IMR-90 (cell line): ENCODE results near the gene TRAF3. TPM values are rescaled to one million over a fixed set of nuclear protein-coding genes. Genes with fewer than 3 reads are reported as not detected.

Experiments
- ATAC-seq: fragments of 200-7000 bp; cut with Tn5 transposase; 2 replicates; pipeline ENCODE4 v1.9.1; 2020; ENCODE audit warnings: low read depth, mild to moderate bottlenecking, moderate library complexity
- BruUV-seq: library from RNA; stranded (reverse); fragments of 400-500 nt; replicated peaks from 2 replicates; lab custom pipeline; 2021; lab: Mats Ljungman, UMichigan
- CTCF ChIA-PET: fragments of 300-600 bp; formaldehyde crosslinking; extraction: SDS; loops from one replicate; lab custom pipeline; 2021; ENCODE audit warnings: antibody characterized with exemption; lab: Yijun Ruan, JAX
- POLR2A ChIA-PET: fragments of 300-600 bp; sonication (Branson Sonifier 250); formaldehyde crosslinking; loops from one replicate; lab custom pipeline; 2022; ENCODE audit warnings: antibody characterized with exemption; ENCODE audit not compliant: unreplicated experiment; lab: Charles Lee
- DNase-seq: peaks from one replicate; pipeline ENCODE4 v3.0.0; 2013
- H2AFZ ChIP-seq: replicated peaks from 2 replicates; pipeline ENCODE3; 2013; ENCODE audit warnings: low read length, mild to moderate bottlenecking; ENCODE audit not compliant: poor library complexity
- H2AK5ac ChIP-seq: 2 replicates; pipeline ENCODE4 v1.6.1; 2013; ENCODE audit warnings: low read depth, low read length, inconsistent platforms
- H2AK9ac ChIP-seq: replicated peaks from 2 replicates; pipeline ENCODE3; 2013; ENCODE audit warnings: mild to moderate bottlenecking, low read depth, low read length, moderate library complexity; ENCODE audit not compliant: poor library complexity
- H2BK120ac ChIP-seq: 2 replicates; pipeline ENCODE4 v1.6.1; 2013; ENCODE audit warnings: low read depth, low read length, inconsistent platforms
- H2BK15ac ChIP-seq: 3 replicates; pipeline ENCODE4 v1.6.1; 2013; ENCODE audit warnings: low read depth, low read length, inconsistent platforms
- H2BK20ac ChIP-seq: 2 replicates; pipeline ENCODE4 v1.6.1; 2013; ENCODE audit warnings: low read depth, mild to moderate bottlenecking, inconsistent platforms, low read length, moderate library complexity
- H2BK5ac ChIP-seq: 2 replicates; pipeline ENCODE4 v1.6.1; 2013; ENCODE audit warnings: mild to moderate bottlenecking, low read depth, low read length, inconsistent platforms; ENCODE audit not compliant: poor library complexity, severe bottlenecking
- H3K14ac ChIP-seq: replicated peaks from 2 replicates; pipeline ENCODE4 v1.6.1; 2013; ENCODE audit warnings: low read depth, low read length, inconsistent platforms
- H3K18ac ChIP-seq: 2 replicates; pipeline ENCODE4 v1.6.1; 2013; ENCODE audit warnings: low read depth, low read length, control low read depth
- H3K23ac ChIP-seq: 2 replicates; pipeline ENCODE4 v1.6.1; 2013; ENCODE audit warnings: low read depth, low read length, inconsistent platforms
- H3K27ac ChIP-seq: 2 replicates; pipeline ENCODE4 v1.5.1; 2013; ENCODE audit warnings: mild to moderate bottlenecking, control low read depth, low read length; ENCODE audit not compliant: insufficient read depth
- H3K27me3 ChIP-seq: 2 replicates; pipeline ENCODE4 v1.6.1; 2013; ENCODE audit warnings: low read length; ENCODE audit not compliant: control insufficient read depth, insufficient read depth
- H3K36me3 ChIP-seq: 2 replicates; pipeline ENCODE4 v1.6.1; 2013; ENCODE audit warnings: low read length, mixed read lengths; ENCODE audit not compliant: control insufficient read depth, insufficient read depth
- H3K4ac ChIP-seq: 2 replicates; pipeline ENCODE4 v1.6.1; 2013; ENCODE audit warnings: low read depth, low read length, inconsistent platforms
- H3K4me1 ChIP-seq: 2 replicates; pipeline ENCODE4 v1.6.1; 2013; ENCODE audit warnings: low read length, mixed read lengths; ENCODE audit not compliant: control insufficient read depth, insufficient read depth
- H3K4me2 ChIP-seq: 2 replicates; pipeline ENCODE4 v1.6.1; 2013; ENCODE audit warnings: low read depth, mild to moderate bottlenecking, control low read depth, low read length, moderate library complexity
- H3K4me3 ChIP-seq: 2 replicates; pipeline ENCODE4 v1.5.1; 2013; ENCODE audit warnings: low read depth, mild to moderate bottlenecking, control low read depth, low read length, moderate library complexity; ENCODE audit not compliant: insufficient read depth
- H3K56ac ChIP-seq: 2 replicates; pipeline ENCODE4 v1.6.1; 2013; ENCODE audit warnings: low read length, inconsistent platforms; ENCODE audit not compliant: insufficient read depth; ENCODE audit errors: extremely low read depth
- H3K79me1 ChIP-seq, 2 experiments: 2 replicates each; pipeline ENCODE4 v1.6.1; 2013; ENCODE audit warnings: low read length in 2 of 2, inconsistent platforms in 1 of 2, low read depth in 1 of 2
- H3K9ac ChIP-seq: 2 replicates; pipeline ENCODE4 v1.6.1; 2013; ENCODE audit warnings: low read depth, low read length, control low read depth
- H3K9me1 ChIP-seq: 2 replicates; pipeline ENCODE4 v1.6.1; 2013; ENCODE audit warnings: low read length, inconsistent platforms; ENCODE audit not compliant: insufficient read depth
- H3K9me3 ChIP-seq: 2 replicates; pipeline ENCODE4 v1.6.1; 2013; ENCODE audit warnings: low read length; ENCODE audit not compliant: control insufficient read depth, insufficient read depth
- H4K20me1 ChIP-seq: 2 replicates; pipeline ENCODE4 v1.6.1; 2013; ENCODE audit warnings: low read length, inconsistent platforms; ENCODE audit not compliant: insufficient read depth
- H4K5ac ChIP-seq: 2 replicates; pipeline ENCODE4 v1.6.1; 2013; ENCODE audit warnings: mild to moderate bottlenecking, low read depth, low read length, control low read depth
- H4K8ac ChIP-seq, 2 experiments: 2 replicates each; pipeline ENCODE4 v1.6.1; 2013; ENCODE audit warnings: low read depth in 2 of 2, low read length in 2 of 2, control low read depth in 1 of 2, inconsistent platforms in 1 of 2
- H4K91ac ChIP-seq: 2 replicates; pipeline ENCODE4 v1.6.1; 2013; ENCODE audit warnings: low read depth, low read length, inconsistent platforms; ENCODE audit not compliant: insufficient read depth
- BHLHE40 ChIP-seq: fragments of 150-350 bp; IDR thresholded peaks from 2 replicates; pipeline ENCODE4 v1.6.1; 2016; ENCODE audit warnings: mild to moderate bottlenecking, low read depth, low read length
- MAFK ChIP-seq: IDR thresholded peaks from 2 replicates; pipeline ENCODE4 v1.6.1; 2012; ENCODE audit warnings: low read depth, low read length, improper control_type of control experiment
- POLR2A ChIP-seq: IDR thresholded peaks from 2 replicates; pipeline ENCODE4 v1.6.1; 2012; ENCODE audit warnings: mild to moderate bottlenecking, low read depth, low read length
- WGBS, 2 experiments: methylation state at CpG; one replicate each; pipeline versions ENCODE4 v1.1.5 to v1.1.7; 2013; ENCODE audit warnings: missing lambda C conversion rate in 2 of 2; ENCODE audit not compliant: insufficient read length in 1 of 2; ENCODE audit errors: extremely low coverage in 2 of 2; 5-methylcytosine and 5-hydroxymethylcytosine counted together
- dilution Hi-C: fragments of 300-500 bp; cut with HindIII; formaldehyde crosslinking; loops from one replicate; pipeline ENCODE4 v1.14.3; 2018; ENCODE audit warnings: low sequenced_read_pairs; ENCODE audit not compliant: unreplicated experiment
- in situ Hi-C: fragments of 300-500 bp; cut with MboI; formaldehyde crosslinking; loops from 3 replicates; pipeline ENCODE4 v1.14.3; 2019; ENCODE audit warnings: low sequenced_read_pairs, inconsistent platforms, mixed read lengths
- intact Hi-C: fragments of 100-400 bp; cut with micrococcal nuclease; formaldehyde crosslinking; loops from 2 replicates; pipeline ENCODE4 v1.10.0; 2022
- polyA plus RNA-seq, 3 experiments: library from polyadenylated mRNA; depleted of rRNA; stranded (reverse); fragments of >200 nt; gene quantifications; 2 replicates each; pipeline ENCODE4 v1.2.3, GENCODE V29; 2012; ENCODE audit warnings: low replicate concordance in 1 of 3
- total RNA-seq: library from RNA; depleted of rRNA; stranded (reverse); fragments of >200 nt; gene quantifications from 2 replicates; pipeline ENCODE4 v1.2.3, GENCODE V29; 2012

Gene TRAF3
- total and polyA plus RNA-seq, 2 of the 4 experiments (the other 2 are of a cell fraction) = 21.2 to 25.3 TPM

GRCh38 chr14:102775855-102776760 is 1.1 kb upstream of the TRAF3 start:
- Histone ChIP-seq H2BK5ac (peak overlapping the region; percentile 83), H3K9me3 (no peaks in the 10 kb centered on the region), H2AFZ (peak overlapping the region; percentile 91), H3K4me3 (no peak overlapping the region), H4K8ac (peak overlapping the region; percentile 78 to 95), H4K5ac (peak overlapping the region; percentile 84), H3K4me2 (no peak overlapping the region), H3K4me1 (peaks cover 14% of the 10 kb centered on the region), H3K36me3 (no peaks in the 10 kb centered on the region), H4K91ac (peak overlapping the region; percentile 80), H2AK5ac (peak overlapping the region; percentile 100), H3K18ac (peak overlapping the region; percentile 47; the same call in 1 of the 2 replicates), H3K4ac (peak overlapping the region; percentile 83), H2AK9ac (peak overlapping the region; percentile 92), H3K79me1 (peaks cover 24 to 34% of the 10 kb centered on the region in 2 experiments), H2BK120ac (peak overlapping the region; percentile 78), H4K20me1 (peaks cover 29% of the 10 kb centered on the region), H3K23ac (peak overlapping the region; percentile 29; the same call in 1 of the 2 replicates), H3K56ac (no peak overlapping the region), H3K27ac (peak overlapping the region; percentile 58), H3K9me1 (peaks cover 22% of the 10 kb centered on the region), H2BK15ac (peak overlapping the region; percentile 48; the same call in 2 of the 3 replicates), H3K27me3 (no peaks in the 10 kb centered on the region), H3K9ac (no peak overlapping the region), H2BK20ac (peak overlapping the region; percentile 27), H3K14ac (peak overlapping the region; percentile 82; the same call in 1 of the 2 replicates)
- intact Hi-C loops = loop anchor here (1.0 to 10.0 kb wide), 3 partner anchors 117 to 181 kb away; partner anchors contain the start of gene RCOR1
- in situ Hi-C loops = loop anchor here (10.0 kb wide), 1 partner anchor 139 kb away; no protein-coding TSS in a partner anchor
- ATAC-seq = peak; percentile 18; the same call in 1 of the 2 replicates
- peak; percentile 51; the same call in 1 of the 2 replicates for TF ChIP-seq POLR2A
- TF ChIP-seq MAFK = no peak
- 0 out of 2 replicates have a peak, but pooled peaks have one; percentile 4 for TF ChIP-seq BHLHE40
- BruUV-seq = no TSS peak
- CTCF ChIA-PET = interaction anchor here (0.7 kb wide), 1 partner anchor 31 kb away, joined by 3 read pairs; no protein-coding TSS in a partner anchor
- POLR2A ChIA-PET = no interaction called here
- peak; percentile 80 for DNase-seq
- dilution Hi-C loops = no loop called here
- WGBS, 2 experiments = 93% methylated on average over 18 of the region's 22 CpGs; no CpG with 5 or more reads in 1 of the 2 experiments
